ENCODE results near the gene BPIFB2.
"Not testable (repeated sequence)": the region's sequence is repeated elsewhere in the genome, so short reads cannot be mapped to it uniquely, and the experiment has no call there.

The BPIFB2 gene

DNA sequence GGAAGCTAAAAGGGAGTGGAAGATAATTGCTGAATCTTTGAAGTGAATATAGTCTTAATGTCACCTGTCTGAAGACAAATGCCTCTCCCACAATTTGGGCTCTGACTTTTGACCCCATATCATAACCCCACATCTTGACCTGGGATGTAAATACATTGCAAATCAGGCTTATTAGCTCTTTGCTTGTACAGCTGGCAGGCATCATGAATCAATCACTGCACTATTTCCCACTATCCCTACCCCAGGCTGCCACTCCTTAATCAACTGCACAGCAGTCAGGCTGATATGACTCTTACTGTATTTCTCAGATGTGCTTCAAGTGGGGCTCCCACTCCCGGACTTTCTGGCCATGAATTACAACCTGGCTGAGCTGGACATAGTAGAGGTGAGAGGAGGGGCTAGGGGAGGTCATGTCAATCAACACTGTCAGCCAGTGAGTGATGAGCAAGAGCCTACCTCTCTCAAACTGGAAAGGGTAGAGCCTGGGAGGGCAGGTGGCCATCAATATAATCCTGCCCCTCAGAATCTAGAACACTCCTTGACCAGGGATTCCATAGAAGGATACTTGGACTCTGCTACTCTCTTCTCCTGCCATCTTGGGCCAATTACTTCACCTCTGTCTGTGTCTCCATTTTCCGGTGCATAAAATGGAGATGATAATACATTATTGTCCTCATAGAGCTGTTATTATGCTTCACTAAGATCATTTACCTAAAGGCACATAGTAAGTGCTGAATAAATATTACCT, 35.7 kb downstream of the BPIFB2 start:
- no peak for DNase-seq (ENCODE audit: low read depth)

DNA sequence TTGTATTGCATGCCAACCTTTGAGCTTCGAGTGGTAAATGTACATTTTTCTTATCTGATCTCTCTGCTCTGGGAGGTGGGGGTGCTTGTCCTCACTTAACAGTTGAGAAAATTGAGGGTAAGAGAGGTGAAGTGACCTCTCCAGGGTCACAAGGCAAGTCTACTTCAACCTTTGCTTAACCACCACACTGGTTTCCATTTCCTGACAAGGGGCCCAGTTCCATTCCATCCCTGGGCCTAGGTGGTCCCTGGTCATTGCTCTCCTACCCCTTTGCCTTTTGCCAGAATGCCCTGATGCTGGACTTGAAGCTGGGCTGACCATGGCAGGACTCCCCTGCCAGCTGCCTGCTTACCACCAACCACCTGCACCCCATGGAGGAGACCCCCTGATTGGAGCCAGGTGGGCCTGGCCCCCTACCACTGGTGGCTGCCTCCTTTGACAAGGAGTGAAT, 36.3 kb downstream of the BPIFB2 start:
- DNase-seq (ENCODE audit: low read depth): no peak

DNA sequence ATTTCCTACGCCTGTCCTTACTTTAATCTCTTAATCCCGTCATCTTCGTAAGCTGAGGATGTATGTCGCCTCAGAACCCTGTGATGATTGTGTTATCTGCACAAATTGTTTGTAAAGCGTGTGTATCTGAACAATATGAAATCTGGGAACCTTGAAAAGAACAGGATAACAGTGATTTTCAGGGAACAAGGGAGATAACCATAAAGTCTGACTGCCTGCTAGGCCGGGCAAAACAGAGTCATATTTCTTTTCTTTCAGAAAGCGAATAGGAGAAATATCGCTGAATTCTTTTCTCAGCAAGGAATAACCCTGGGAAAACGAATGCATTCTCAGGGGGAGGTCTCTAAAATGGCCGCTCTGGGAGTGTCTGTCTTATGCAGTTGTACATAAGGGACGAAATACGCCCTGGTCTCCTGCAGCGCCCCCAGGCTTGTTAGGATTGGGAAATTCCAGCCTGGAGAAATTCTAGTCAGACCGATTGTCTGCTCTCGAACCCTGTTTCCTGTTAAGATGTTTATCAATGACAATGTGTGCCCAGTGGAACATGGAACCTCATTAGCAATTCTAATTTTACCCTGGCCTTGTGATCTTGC, 37.7 kb downstream of the BPIFB2 start:
- not testable (repeated sequence) for DNase-seq (ENCODE audit: low read depth)

DNA sequence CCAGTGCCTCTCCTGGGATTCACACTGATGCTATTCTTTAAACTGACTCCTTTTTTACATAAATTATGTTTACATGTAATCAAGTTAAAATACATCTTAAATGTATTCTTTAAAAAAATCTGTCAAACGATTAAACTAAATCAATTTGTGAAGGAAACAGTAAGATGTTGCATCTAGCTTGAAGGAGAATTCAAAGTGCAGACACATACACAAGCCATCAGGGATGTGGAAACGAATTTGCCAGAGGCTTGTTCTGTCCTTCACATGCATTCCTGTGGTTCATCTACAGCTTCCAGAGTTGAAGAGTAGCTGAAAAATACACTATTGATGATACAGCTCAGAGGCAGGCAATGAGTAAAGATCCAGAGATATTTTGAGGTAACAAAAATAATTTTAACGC, 38.9 kb downstream of the BPIFB2 start:
- DNase-seq (ENCODE audit: low read depth): no peak

DNA sequence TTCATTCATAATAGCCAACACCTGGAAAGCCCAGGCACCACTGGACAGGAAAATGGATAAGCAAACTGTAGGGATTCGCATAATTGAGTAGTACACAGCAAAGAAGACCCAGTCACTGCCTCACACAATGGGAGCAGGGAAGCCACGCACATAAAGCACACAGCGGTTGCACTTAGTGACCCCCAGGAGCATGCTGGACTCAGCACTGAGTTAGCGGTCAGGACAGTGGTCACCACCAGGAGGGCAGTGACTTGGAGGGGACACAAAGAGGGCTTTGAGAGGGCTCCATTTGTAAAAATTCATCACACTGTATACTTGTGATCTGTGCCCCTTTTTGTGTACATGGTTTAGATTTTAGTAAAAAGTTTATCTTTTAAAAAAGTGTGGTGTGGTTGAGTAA, 43.8 kb downstream of the BPIFB2 start:
- no peak for DNase-seq (ENCODE audit: low read depth)

DNA sequence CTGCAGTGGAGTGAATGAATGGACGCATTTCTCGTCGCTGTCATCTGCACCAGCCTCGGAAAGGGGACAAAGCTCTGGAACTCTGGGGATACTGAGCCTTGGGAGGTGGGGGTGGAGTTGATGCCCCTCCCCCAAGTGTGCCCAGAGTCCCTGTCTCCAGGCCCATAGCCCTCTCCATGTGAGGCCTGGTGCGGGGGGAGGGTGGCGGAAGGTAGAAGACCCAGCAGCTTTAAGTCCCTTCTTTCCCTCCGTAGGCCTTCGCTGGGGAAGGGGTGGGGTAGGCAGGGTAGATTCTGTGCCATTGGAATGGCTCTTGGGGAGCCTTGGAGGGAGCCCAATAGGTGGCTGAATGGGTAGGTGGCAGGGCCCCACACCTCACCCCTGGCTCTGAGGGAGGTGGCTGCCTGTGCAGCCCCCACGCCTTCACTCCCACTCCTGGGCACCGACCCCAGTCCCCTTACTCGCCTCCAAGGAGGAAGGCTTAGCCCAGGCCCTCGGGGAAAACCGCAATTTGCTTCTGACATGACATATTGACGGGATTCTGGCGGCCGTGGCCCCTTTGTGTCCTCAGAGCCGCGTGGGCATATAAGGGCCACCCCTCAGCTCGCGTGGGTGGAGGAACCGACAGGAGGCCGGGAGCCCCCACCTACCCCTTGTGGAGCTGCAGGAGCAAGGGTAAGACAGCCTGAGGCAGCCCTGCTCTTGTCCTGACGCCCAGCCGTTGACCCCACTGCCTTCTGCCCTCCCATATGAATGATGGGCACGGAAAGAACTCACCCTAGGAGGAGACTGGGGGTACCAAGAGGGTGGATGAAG, 46.0 kb downstream of the BPIFB2 start, which contains the start of gene BPIFB3:
Gene BPIFB3, plus strand, starts transcription at position 613 of the 816 bp plus-strand sequence. CDS start 1,533 bp downstream, outside the sequence.
- DNase-seq (ENCODE audit: low read depth): no peak

DNA sequence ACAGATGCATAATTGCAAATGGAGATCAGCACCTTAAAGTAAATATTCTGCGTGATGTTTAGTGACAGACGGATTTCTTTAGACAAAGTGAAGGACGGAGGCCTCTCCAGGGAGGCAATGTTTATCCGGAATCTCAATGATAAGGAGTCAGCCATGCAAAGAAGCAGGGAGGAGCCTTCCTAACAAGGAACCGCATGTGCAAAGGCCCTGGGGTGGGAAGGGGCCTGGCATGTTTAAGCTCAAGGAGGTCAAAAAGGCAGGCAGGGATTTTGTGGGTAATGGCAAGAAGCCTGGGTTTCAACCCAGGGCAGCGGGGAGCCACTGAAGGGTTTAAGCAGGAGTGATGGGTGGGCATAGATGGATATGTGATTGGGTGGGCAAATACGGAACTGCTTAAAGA, 46.9 kb downstream of the BPIFB2 start:
- DNase-seq (ENCODE audit: low read depth): no peak

DNA sequence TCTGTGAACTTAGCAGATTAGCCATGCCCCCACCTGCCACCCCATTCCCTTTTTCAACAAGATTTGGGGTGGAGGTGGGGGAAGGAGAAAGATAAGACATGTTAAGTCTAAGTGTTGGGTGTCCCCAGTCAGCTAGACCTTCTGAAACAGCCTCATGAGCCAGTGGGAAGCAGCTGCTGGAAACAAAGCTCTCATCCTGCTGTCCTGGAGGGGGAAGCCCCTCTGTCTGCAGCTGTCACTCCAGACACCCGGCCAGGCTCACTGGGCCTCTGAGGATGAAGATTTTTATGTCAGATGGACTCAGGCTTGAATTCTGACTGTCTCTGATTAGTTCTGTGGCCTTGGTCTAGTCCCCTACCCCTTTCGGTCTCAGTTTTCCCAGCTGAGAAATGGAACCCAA, 47.3 kb downstream of the BPIFB2 start:
- DNase-seq (ENCODE audit: low read depth): no peak

DNA sequence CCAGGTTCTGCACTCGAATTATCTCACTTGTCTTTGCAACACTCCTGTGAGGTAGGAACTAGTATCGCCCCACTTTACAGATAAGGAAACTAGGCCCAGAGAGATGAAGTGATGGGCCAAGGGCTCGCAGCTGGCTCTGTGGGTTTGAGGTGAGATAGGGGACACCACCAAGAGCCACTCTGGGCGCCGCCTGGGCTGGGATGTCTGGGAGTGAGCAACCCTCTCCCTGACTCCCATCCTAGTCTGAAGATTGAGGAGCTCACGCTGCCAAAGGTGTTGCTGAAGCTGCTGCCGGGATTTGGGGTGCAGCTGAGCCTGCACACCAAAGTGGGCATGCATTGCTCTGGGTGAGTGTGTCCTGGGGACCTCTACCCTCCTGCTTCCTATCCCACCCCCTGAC, 51.6 kb downstream of the BPIFB2 start:
- DNase-seq (ENCODE audit: low read depth): no peak

DNA sequence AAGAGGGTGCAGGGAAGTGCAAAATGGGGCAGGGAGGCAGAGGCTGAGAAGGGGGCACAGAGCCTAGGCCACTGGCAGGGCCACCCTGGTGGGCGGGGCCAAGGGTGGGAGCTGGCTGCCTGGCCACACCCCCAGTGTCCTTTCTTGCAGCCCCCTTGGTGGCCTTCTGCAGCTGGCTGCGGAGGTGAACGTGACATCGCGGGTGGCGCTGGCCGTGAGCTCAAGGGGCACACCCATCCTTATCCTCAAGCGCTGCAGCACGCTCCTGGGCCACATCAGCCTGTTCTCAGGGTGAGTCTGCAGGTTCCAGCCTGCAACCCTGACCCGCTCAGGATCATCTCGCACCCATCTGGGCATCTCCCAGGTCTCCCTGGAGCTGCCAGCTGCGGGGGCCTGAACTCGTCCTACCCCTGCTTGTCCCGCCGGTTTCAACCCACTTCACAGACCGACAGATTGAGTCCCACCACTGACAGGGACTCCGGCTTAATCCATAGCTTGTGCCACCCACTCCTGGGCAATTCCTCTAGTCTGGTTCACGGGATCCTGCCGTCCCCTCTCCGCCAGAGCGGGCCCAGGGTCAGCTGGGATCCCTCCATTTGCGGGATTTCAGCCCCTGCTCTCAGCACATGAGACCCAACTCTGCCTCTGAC, 52.4 kb downstream of the BPIFB2 start:
- DNase-seq (ENCODE audit: low read depth): no peak

DNA sequence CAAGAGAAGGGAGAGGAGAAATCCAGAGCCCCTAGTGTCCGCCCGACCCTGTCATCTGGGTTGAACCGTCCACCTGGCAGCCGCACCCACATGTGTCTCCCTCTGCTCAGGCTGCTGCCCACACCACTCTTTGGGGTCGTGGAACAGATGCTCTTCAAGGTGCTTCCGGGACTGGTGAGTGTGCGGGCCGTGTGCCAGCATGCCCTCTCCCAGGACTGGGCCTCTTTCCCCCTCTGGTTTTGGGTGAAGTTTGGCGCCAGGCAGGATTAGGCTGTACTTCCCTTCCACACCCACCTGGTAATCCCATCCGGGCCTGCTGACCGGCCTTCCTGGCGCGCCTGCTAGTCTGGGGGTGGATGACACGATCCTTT, 54.1 kb downstream of the BPIFB2 start:
- DNase-seq (ENCODE audit: low read depth): no peak

DNA sequence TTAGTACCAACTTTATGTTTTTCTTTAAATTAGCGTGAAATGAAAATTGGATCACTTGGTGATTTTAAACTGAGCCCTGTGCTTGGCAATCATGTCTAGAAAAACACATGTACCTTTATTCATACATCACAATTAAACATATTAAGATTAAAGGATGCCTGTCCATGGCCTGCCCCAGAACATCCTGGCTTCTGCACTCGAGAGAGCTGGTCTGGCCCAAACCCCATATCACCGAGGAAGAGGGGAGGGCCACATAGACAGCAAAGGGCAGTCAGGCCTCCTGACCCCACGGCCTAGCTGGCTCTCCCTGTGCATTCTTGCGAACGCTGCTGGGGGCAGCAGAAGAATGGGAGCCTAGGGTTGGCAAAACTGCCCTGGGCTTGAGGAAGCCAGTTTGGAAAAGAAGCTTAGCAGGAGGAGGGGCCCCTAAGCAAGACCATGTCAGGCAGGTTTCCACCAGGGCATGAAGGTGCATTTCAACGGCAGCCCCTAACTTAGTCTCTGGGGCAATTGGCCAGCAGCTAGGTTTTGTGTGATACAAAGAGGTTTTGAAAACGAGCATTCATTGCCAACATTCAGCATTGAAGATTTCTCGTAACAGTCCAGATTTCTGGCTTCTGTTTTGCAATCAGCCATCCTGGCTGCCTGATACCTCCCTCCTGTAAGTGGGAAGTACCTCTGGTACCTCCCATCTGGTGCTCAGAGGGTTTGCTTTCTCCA, 54.8 kb downstream of the BPIFB2 start:
- DNase-seq (ENCODE audit: low read depth): no peak

DNA sequence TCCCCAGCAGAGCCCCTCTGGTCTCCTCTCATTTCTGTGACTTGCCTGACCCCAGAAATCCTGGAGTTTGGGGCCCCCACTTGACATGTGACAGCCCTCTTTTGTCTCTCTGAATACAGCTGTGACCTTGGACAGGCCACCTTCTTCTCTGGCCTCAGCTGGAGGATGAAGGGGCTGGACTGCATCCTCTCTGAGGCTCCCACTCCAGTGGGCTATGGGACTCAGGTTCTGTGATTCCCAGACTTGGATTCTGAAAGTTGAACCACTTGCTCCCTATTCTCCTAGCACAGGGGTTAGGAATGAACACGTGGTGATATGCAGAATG, 55.3 kb downstream of the BPIFB2 start:
- no peak for DNase-seq (ENCODE audit: low read depth)

DNA sequence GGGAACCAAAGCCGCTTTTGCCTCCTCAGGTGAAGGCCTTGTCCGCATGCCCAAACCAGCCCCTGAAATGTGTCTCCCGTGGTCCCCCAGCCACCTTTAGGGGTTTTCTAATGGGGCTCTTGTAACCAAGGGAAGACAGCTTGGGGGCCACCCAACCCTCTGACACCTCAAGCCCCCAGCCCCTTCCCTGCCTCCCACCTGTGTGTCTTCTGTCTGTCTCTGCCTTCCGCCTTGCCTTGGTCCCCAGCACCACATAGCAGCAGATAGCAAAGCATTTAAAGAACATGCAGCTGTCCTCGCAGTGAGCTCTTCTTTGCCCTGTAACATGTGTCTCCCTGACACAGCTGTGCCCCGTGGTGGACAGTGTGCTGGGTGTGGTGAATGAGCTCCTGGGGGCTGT, 55.8 kb downstream of the BPIFB2 start:
- DNase-seq (ENCODE audit: low read depth): no peak

DNA sequence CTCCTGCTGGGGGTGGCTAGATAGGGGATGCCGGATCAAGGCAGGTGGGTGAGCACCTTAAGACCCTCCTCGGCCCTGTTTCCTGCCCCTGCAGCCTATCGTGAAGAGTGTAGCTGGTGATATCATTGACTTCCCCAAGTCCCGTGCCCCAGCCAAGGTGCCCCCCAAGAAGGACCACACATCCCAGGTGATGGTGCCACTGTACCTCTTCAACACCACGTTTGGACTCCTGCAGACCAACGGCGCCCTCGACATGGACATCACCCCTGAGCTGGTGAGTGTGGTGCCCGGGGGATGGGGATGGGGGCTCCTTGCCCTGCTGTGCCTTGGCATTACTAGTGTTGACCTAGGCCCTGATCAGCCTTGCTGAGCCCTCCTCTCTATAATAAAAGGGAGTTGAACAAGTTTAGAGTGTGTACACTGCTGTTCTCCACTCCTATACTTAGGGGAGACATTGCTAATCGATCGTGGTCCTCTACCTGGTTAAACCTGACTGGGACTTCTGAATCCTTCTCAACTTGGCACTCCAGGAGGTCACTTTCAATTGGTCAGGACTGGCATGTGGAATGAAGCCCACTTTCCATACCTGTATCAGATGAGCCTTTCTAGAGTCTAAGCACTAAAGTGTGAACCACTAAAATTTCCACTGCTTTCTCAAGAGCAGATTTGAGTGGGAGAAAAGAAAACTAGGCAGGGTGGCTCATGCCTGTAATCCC, 57.2 kb downstream of the BPIFB2 start:
- DNase-seq (ENCODE audit: low read depth): no peak

DNA sequence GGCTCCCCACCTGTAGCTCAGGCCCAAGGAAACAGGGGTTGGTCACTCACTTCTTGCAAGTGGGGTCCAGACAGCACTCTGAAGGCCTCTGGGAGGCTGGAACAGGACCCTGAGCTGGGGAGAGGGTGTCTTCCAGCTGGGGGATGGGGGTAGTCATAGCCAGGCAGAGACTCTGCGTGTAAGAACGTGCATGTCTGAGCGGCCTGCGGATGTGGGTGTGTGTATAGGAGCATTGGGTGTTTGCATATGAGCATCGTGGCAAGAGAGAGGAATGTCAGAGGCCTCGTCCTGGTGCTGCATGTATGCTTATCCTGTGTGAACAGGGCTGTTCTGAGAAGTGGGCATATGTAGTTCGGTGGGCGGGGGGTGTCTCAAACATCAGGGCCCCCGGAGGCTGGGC, 58.3 kb downstream of the BPIFB2 start:
- DNase-seq (ENCODE audit: low read depth): no peak

DNA sequence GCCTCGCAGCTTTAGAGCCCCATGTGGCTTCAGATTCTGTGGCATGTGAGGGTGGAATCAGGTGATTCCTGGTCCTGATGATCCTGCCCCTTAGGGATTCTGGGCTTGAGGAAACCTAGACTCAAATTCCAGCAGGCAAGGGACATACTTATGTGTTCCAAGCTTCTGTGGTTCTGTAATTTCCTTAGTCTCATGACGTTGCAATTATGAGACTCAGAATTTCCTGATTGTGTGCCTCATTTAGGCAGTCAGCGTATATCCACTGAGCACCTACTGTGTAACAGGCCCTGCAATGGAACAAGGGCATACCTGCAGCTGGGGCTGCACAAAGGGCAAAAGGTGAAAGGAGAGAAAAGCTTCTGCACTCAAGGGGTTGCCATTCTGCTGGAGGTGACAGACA, 60.3 kb downstream of the BPIFB2 start:
- DNase-seq (ENCODE audit: low read depth): no peak

DNA sequence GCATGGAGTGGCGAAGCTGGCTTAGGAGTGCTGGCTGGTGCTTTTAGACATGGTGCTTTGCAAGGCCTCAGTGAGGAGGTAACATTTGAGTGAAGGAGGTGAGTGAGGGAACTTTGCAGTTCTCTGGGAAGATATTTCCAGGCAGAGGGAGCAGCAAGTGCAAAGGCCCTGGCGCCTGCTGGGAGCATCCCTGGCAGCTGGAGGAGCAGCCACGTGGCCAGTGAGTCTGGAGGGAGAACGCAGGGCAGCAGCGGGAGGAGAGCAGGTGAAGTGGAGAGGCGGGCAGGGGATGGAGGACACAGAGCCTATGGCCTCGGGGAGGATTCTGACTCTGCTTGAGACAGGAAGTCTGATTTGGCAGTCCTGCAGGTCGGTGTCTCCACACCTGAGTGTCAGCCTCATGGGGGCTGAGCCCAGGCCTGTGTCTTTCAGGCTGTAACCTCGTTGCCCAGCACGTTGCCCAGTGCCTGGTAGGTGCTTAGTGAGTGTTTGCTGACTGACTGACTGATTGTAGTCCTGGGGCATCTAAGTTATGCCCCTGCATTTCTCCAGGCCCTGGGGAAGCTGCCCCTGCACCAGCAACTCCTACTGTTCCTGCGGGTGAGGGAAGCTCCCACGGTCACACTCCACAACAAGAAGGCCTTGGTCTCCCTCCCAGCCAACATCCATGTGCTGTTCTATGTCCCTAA, 60.9 kb downstream of the BPIFB2 start:
- DNase-seq (ENCODE audit: low read depth): no peak

DNA sequence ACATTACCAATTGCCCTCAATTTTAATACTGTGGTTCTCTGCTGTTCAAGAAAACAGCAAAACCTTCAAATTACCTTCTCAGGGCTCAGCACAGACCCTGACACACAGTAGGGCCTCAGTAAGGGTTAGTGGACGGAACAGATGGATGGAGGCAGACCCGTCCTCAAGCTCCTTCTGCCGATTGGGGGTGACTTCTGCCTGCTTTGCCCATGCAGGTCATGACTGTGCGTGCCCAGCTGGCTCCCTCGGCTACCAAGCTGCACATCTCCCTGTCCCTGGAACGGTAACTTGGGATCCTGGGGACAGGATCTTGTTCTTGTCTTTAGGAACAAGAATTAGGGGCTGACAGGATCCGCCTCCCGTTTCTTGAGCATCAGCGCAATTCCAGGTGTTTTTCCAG, 62.2 kb downstream of the BPIFB2 start:
- DNase-seq (ENCODE audit: low read depth): no peak

DNA sequence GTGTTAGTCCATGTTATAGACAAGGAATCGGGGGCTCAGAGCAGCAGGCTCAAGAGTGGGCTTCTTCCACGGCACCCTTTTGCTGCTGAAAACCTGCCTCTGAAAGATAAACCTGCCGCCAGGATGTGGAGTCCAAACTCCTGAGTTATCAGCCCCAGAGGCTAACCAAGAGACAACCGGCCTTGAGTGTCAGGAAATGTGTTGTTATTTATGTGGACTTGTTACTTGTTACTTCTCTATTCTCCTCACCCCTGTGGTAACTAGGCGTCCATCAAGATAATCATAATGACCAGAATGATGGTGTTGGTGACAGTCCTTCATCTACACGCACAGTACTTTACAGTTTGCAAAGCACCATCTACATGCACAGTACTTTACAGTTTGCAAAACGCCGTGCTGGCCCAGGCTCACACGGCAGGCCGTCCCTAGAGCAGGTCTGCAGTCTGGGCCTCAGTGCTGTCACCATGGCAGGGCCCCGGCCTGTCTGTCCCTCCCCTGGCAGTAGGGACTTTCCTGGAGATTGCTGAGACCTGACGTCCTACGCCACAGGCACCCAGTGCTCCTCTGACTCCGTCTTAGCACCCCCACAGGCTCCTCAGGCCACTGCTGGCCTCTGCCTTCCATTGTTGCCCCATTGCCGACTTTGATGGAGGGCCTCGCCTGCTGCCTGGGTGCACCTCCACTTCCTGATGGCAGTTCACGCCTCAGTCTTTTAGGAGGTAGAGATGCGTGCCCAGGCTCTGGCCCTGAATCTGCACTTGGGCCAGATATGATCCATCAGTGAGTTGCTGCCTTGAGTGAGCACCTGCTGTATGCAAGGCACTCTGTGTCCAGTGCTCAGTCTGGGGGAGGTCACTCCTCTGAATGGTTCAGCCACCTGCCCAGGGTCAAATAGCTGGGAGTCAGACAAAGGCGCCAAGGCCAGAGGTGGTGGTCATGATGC, 62.9 kb downstream of the BPIFB2 start:
- no peak for DNase-seq (ENCODE audit: low read depth)
